HPDE6-E6E7 (cell line): ENCODE data around the gene SLC22A23.

Experiments used
- DNase-seq: peaks from one replicate; pipeline ENCODE4 v3.0.0; 2011; ENCODE audit warnings: missing footprints; ENCODE audit errors: extremely low spot score

Gene SLC22A23

GRCh38 chr6:3422435-3423070, 34.3 kb downstream of the SLC22A23 start:
- no peak for DNase-seq

- DNase-seq: no peak
These were observed 34.9 kb downstream of the SLC22A23 start for GRCh38 chr6:3421791-3422434.

GRCh38 chr6:3421143-3421542, 35.7 kb downstream of the SLC22A23 start:
- DNase-seq: no peak

- no peak for DNase-seq
These were observed 37.1 kb downstream of the SLC22A23 start for GRCh38 chr6:3419624-3420272.

- no peak for DNase-seq
These were observed 38.3 kb downstream of the SLC22A23 start for GRCh38 chr6:3418496-3419060.

GRCh38 chr6:3417473-3417872, 39.4 kb downstream of the SLC22A23 start:
- DNase-seq: no peak

- DNase-seq: no peak
These were observed 41.4 kb downstream of the SLC22A23 start for GRCh38 chr6:3415490-3415889.

GRCh38 chr6:3415082-3415453, 41.8 kb downstream of the SLC22A23 start:
- DNase-seq: no peak

- DNase-seq: peak; percentile 86
These were observed 42.3 kb downstream of the SLC22A23 start for GRCh38 chr6:3414327-3415081.

GRCh38 chr6:3413592-3413991, 43.3 kb downstream of the SLC22A23 start:
- DNase-seq: no peak

- no peak for DNase-seq
These were observed 43.9 kb downstream of the SLC22A23 start for GRCh38 chr6:3412779-3413500.

GRCh38 chr6:3411967-3412778, 44.7 kb downstream of the SLC22A23 start:
- no peak for DNase-seq

- DNase-seq: no peak
These were observed 46.2 kb downstream of the SLC22A23 start for GRCh38 chr6:3410385-3411360.

GRCh38 chr6:3409699-3410384, 47.0 kb downstream of the SLC22A23 start:
- no peak for DNase-seq

- DNase-seq: no peak
These were observed 48.2 kb downstream of the SLC22A23 start for GRCh38 chr6:3408665-3409064.

- no peak for DNase-seq
These were observed 49.0 kb downstream of the SLC22A23 start for GRCh38 chr6:3407840-3408239.

GRCh38 chr6:3406891-3407809, 49.7 kb downstream of the SLC22A23 start:
- no peak for DNase-seq

GRCh38 chr6:3406362-3406821, 50.5 kb downstream of the SLC22A23 start:
- DNase-seq: no peak
